HEK293 (cell line): ENCODE measurements around the gene PLCD3.

Experiments
- MYNN ChIP-seq: fragments of 450-650 bp; formaldehyde crosslinking; IDR thresholded peaks from 2 replicates; pipeline ENCODE4 v1.5.1; 2016; ENCODE audit warnings: missing biosample characterization, missing genetic modification characterization, borderline replicate concordance
- SP2 ChIP-seq: fragments of 450-650 bp; formaldehyde crosslinking; IDR thresholded peaks from 2 replicates; pipeline ENCODE4 v1.5.1; 2016; ENCODE audit warnings: missing biosample characterization, missing genetic modification characterization
- TCF7L2 ChIP-seq: IDR thresholded peaks from 2 replicates; pipeline ENCODE4 v1.6.1; 2011; ENCODE audit warnings: low read depth, mild to moderate bottlenecking, inconsistent platforms, low read length, moderate library complexity, borderline replicate concordance
- ZNF19 ChIP-seq: fragments of 450-650 bp; formaldehyde crosslinking; IDR thresholded peaks from 2 replicates; pipeline ENCODE4; 2016; ENCODE audit warnings: missing biosample characterization, missing genetic modification characterization, low read depth
- ZNF23 ChIP-seq: fragments of 450-650 bp; formaldehyde crosslinking; IDR thresholded peaks from 2 replicates; pipeline ENCODE4 v1.5.1; 2016; ENCODE audit warnings: missing biosample characterization, missing genetic modification characterization, borderline replicate concordance
- ZNF423 ChIP-seq: fragments of 450-650 bp; formaldehyde crosslinking; IDR thresholded peaks from 2 replicates; pipeline ENCODE4 v1.5.1; 2016; ENCODE audit warnings: missing biosample characterization, missing genetic modification characterization
- TF ChIP-seq, protein P1 (sequence below): fragments of 450-650 bp; formaldehyde crosslinking; IDR thresholded peaks from 2 replicates; pipeline ENCODE4 v1.5.1; 2016; ENCODE audit warnings: missing biosample characterization, missing genetic modification characterization
- TF ChIP-seq, protein P2 (sequence below): fragments of 450-650 bp; formaldehyde crosslinking; IDR thresholded peaks from 2 replicates; pipeline ENCODE4 v1.5.1; 2017; ENCODE audit warnings: missing biosample characterization, missing genetic modification characterization
- TF ChIP-seq, protein P3 (sequence below): fragments of 450-650 bp; formaldehyde crosslinking; IDR thresholded peaks from 2 replicates; pipeline ENCODE4 v1.5.1; 2016; ENCODE audit warnings: missing biosample characterization, missing genetic modification characterization
- TF ChIP-seq, protein P4 (sequence below): fragments of 450-650 bp; formaldehyde crosslinking; IDR thresholded peaks from 2 replicates; pipeline ENCODE4 v1.5.1; 2017; ENCODE audit warnings: missing biosample characterization, missing genetic modification characterization

DNA sequence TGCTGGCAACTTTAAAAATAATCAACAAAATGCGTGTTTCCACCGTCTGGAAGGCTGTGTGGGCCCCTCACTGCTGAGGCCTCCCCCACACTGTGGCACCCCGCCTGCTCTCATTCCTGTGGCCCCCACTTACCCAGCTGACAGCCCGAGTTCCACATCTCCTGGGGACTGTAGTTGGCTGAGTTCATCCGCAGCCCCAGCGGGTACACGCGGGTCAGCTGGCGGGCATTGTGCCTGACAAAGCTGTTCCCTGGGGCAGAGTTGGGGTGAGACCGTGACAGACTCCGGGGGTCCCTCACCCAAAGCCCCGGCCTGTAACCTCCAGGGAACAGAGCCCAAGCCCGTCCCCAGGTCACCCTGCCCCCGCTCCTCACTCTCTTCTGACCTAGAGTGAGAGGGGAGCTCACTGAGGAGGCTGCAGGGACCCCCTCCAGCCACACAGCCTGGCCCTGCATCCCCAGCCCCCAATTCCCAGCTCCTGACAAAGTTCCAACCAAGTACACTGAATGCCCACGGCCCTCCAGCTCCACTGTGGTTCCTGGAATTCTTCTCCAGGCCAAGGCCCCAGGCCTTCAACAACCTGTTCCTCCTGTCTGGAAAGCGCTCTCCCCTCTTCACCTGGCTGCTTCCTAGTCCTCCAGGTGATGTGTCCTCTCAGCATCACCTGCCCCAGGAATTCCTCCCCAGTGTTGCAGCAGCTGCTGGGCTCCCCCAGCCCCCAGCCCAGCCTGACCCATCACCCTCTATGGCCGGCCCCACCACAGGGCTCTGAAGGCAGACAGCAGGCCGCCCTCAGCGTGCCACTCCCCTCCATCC, 18.0 kb downstream of the PLCD3 start:
- no peak for TF ChIP-seq ZNF23 (tag by site-specific recombination)
- TF ChIP-seq, protein P1, sequence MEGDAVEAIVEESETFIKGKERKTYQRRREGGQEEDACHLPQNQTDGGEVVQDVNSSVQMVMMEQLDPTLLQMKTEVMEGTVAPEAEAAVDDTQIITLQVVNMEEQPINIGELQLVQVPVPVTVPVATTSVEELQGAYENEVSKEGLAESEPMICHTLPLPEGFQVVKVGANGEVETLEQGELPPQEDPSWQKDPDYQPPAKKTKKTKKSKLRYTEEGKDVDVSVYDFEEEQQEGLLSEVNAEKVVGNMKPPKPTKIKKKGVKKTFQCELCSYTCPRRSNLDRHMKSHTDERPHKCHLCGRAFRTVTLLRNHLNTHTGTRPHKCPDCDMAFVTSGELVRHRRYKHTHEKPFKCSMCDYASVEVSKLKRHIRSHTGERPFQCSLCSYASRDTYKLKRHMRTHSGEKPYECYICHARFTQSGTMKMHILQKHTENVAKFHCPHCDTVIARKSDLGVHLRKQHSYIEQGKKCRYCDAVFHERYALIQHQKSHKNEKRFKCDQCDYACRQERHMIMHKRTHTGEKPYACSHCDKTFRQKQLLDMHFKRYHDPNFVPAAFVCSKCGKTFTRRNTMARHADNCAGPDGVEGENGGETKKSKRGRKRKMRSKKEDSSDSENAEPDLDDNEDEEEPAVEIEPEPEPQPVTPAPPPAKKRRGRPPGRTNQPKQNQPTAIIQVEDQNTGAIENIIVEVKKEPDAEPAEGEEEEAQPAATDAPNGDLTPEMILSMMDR (tag by site-specific recombination): no peak
- TF ChIP-seq, protein P2, sequence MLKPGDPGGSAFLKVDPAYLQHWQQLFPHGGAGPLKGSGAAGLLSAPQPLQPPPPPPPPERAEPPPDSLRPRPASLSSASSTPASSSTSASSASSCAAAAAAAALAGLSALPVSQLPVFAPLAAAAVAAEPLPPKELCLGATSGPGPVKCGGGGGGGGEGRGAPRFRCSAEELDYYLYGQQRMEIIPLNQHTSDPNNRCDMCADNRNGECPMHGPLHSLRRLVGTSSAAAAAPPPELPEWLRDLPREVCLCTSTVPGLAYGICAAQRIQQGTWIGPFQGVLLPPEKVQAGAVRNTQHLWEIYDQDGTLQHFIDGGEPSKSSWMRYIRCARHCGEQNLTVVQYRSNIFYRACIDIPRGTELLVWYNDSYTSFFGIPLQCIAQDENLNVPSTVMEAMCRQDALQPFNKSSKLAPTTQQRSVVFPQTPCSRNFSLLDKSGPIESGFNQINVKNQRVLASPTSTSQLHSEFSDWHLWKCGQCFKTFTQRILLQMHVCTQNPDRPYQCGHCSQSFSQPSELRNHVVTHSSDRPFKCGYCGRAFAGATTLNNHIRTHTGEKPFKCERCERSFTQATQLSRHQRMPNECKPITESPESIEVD (tag by site-specific recombination): no peak
- no peak for TF ChIP-seq TCF7L2
- TF ChIP-seq MYNN (tag by site-specific recombination): no peak
- no peak for TF ChIP-seq SP2
- TF ChIP-seq, protein P3, sequence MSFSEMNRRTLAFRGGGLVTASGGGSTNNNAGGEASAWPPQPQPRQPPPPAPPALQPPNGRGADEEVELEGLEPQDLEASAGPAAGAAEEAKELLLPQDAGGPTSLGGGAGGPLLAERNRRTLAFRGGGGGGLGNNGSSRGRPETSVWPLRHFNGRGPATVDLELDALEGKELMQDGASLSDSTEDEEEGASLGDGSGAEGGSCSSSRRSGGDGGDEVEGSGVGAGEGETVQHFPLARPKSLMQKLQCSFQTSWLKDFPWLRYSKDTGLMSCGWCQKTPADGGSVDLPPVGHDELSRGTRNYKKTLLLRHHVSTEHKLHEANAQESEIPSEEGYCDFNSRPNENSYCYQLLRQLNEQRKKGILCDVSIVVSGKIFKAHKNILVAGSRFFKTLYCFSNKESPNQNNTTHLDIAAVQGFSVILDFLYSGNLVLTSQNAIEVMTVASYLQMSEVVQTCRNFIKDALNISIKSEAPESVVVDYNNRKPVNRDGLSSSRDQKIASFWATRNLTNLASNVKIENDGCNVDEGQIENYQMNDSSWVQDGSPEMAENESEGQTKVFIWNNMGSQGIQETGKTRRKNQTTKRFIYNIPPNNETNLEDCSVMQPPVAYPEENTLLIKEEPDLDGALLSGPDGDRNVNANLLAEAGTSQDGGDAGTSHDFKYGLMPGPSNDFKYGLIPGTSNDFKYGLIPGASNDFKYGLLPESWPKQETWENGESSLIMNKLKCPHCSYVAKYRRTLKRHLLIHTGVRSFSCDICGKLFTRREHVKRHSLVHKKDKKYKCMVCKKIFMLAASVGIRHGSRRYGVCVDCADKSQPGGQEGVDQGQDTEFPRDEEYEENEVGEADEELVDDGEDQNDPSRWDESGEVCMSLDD (tag by site-specific recombination): no peak
- TF ChIP-seq, protein P4, sequence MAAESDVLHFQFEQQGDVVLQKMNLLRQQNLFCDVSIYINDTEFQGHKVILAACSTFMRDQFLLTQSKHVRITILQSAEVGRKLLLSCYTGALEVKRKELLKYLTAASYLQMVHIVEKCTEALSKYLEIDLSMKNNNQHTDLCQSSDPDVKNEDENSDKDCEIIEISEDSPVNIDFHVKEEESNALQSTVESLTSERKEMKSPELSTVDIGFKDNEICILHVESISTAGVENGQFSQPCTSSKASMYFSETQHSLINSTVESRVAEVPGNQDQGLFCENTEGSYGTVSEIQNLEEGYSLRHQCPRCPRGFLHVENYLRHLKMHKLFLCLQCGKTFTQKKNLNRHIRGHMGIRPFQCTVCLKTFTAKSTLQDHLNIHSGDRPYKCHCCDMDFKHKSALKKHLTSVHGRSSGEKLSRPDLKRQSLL (tag by site-specific recombination): no peak
- no peak for TF ChIP-seq ZNF19 (tag by site-specific recombination)
- no peak for TF ChIP-seq ZNF423 (tag by site-specific recombination)
